OCI-LY3 (cell line): ENCODE data around the gene SPOCK1.

Experiments
- H2AFZ ChIP-seq: fragments of 200-600, 300-600 bp; shearing (Covaris generic); 2 replicates; pipeline ENCODE4 v1.6.0; 2014; ENCODE audit warnings: antibody characterized with exemption, low read depth, low read length
- H3K27ac ChIP-seq: fragments of 200-600, 300-600 bp; sonication (generic); 2 replicates; pipeline ENCODE4 v1.5.1; 2014; ENCODE audit warnings: mild to moderate bottlenecking, low read length, moderate library complexity, mixed read lengths
- H3K27me3 ChIP-seq: fragments of 200-600, 300-600 bp; sonication (generic); 2 replicates; pipeline ENCODE4 v1.6.1; 2014; ENCODE audit warnings: low read depth, low read length, mixed read lengths
- H3K36me3 ChIP-seq: fragments of 200-600, 300-600 bp; sonication (generic); replicated peaks from 2 replicates; pipeline ENCODE3; 2014; ENCODE audit warnings: low read depth, low read length, mixed read lengths
- H3K4me1 ChIP-seq: fragments of 300-600, 200-600 bp; sonication (generic); 2 replicates; pipeline ENCODE4 v1.6.1; 2014; ENCODE audit warnings: low read length, mixed read lengths
- H3K4me2 ChIP-seq: fragments of 200-600, 300-600 bp; sonication (generic); 2 replicates; pipeline ENCODE4 v1.6.1; 2014; ENCODE audit warnings: low read length, mixed read lengths
- H3K4me3 ChIP-seq: fragments of 300-600, 200-600 bp; sonication (generic); 2 replicates; pipeline ENCODE4 v1.5.1; 2014; ENCODE audit warnings: antibody characterized with exemption, mild to moderate bottlenecking, low read length, moderate library complexity
- H3K79me2 ChIP-seq: fragments of 300-600, 200-600 bp; shearing (Covaris generic); 2 replicates; pipeline ENCODE4 v1.6.1; 2014; ENCODE audit warnings: mild to moderate bottlenecking, low read length, mixed read lengths
- H3K9ac ChIP-seq: fragments of 300-600, 200-600 bp; shearing (Covaris generic); 2 replicates; pipeline ENCODE4 v1.6.0; 2014; ENCODE audit warnings: mild to moderate bottlenecking, low read length, moderate library complexity
- H3K9me3 ChIP-seq: fragments of 200-600, 300-600 bp; shearing (Covaris generic); 2 replicates; pipeline ENCODE4 v1.6.1; 2014; ENCODE audit warnings: low read length, mixed read lengths; ENCODE audit not compliant: insufficient read depth
- H4K20me1 ChIP-seq: fragments of 200-600, 300-600 bp; sonication (generic); 2 replicates; pipeline ENCODE4 v1.6.1; 2016; ENCODE audit warnings: low read length, mixed read lengths; ENCODE audit not compliant: insufficient read depth
- CTCF ChIP-seq: fragments of 200-600, 300-600 bp; sonication (generic); IDR thresholded peaks from 2 replicates; pipeline ENCODE4 v1.5.1; 2014; ENCODE audit warnings: antibody characterized with exemption, low read length, low read depth
- EZH2phosphoT487 ChIP-seq: fragments of 200-600 bp; shearing (Covaris generic); IDR thresholded peaks from 2 replicates; pipeline ENCODE4 v1.6.1; 2018; ENCODE audit warnings: antibody characterized with exemption, mixed run types, low read depth

SPOCK1 gene

GRCh38 chr5:137091472-137091871, 407.7 kb downstream of the SPOCK1 start:
- H3K4me3 ChIP-seq: no peak overlapping the region
- H2AFZ ChIP-seq: no peak overlapping the region
- no peak overlapping the region for H3K9ac ChIP-seq
- H3K27ac ChIP-seq: no peak overlapping the region
- no peaks in the 10 kb centered on the region for H4K20me1 ChIP-seq
- TF ChIP-seq CTCF (no peak), EZH2phosphoT487 (no peak)
- H3K79me2 ChIP-seq: no peaks in the 10 kb centered on the region
- H3K4me2 ChIP-seq: no peak overlapping the region
- no peaks in the 10 kb centered on the region for H3K27me3 ChIP-seq
- no peaks in the 10 kb centered on the region for H3K36me3 ChIP-seq
- H3K9me3 ChIP-seq: no peaks in the 10 kb centered on the region
- H3K4me1 ChIP-seq: no peaks in the 10 kb centered on the region

GRCh38 chr5:137090721-137091120, 408.4 kb downstream of the SPOCK1 start:
- no peaks in the 10 kb centered on the region for H3K36me3 ChIP-seq
- no peaks in the 10 kb centered on the region for H3K27me3 ChIP-seq
- no peaks in the 10 kb centered on the region for H3K9me3 ChIP-seq
- no peak overlapping the region for H3K4me3 ChIP-seq
- H4K20me1 ChIP-seq: no peaks in the 10 kb centered on the region
- no peak overlapping the region for H3K27ac ChIP-seq
- H3K4me2 ChIP-seq: no peak overlapping the region
- H3K9ac ChIP-seq: no peak overlapping the region
- no peaks in the 10 kb centered on the region for H3K4me1 ChIP-seq
- no peaks in the 10 kb centered on the region for H3K79me2 ChIP-seq
- TF ChIP-seq EZH2phosphoT487 (no peak), CTCF (no peak)
- no peak overlapping the region for H2AFZ ChIP-seq

GRCh38 chr5:137090151-137090550, 409.0 kb downstream of the SPOCK1 start:
- H3K79me2 ChIP-seq: no peaks in the 10 kb centered on the region
- H3K4me3 ChIP-seq: no peak overlapping the region
- no peaks in the 10 kb centered on the region for H3K9me3 ChIP-seq
- no peak overlapping the region for H3K9ac ChIP-seq
- H3K4me1 ChIP-seq: no peaks in the 10 kb centered on the region
- no peaks in the 10 kb centered on the region for H4K20me1 ChIP-seq
- H2AFZ ChIP-seq: no peak overlapping the region
- no peaks in the 10 kb centered on the region for H3K36me3 ChIP-seq
- no peak for TF ChIP-seq CTCF
- no peak for TF ChIP-seq EZH2phosphoT487
- no peak overlapping the region for H3K4me2 ChIP-seq
- H3K27me3 ChIP-seq: no peaks in the 10 kb centered on the region
- H3K27ac ChIP-seq: no peak overlapping the region

GRCh38 chr5:137088175-137088574, 411.0 kb downstream of the SPOCK1 start:
- Histone ChIP-seq H3K27ac (no peak overlapping the region), H2AFZ (no peak overlapping the region), H3K4me1 (no peaks in the 10 kb centered on the region), H3K36me3 (no peaks in the 10 kb centered on the region), H3K9ac (no peak overlapping the region), H3K27me3 (no peaks in the 10 kb centered on the region), H3K9me3 (no peaks in the 10 kb centered on the region), H3K79me2 (no peaks in the 10 kb centered on the region), H3K4me3 (no peak overlapping the region), H4K20me1 (no peaks in the 10 kb centered on the region), H3K4me2 (no peak overlapping the region)
- TF ChIP-seq CTCF (no peak), EZH2phosphoT487 (no peak)
